Measurements from ENCODE around the gene HEATR5B.

GRCh38 chr2:37052600-37053332 lies 31.4 kb downstream of the HEATR5B start:
- TF ChIP-seq CTCF (IDR thresholded peaks at IDR 0.05; ENCODE audit: insufficient read depth, low read length, poor library complexity, severe bottlenecking) = no peak
- TF ChIP-seq EZH2phosphoT487 (conservative IDR thresholded peaks at IDR 0.05; ENCODE audit: low read length) = no peak
